GM19324 (cell line): ENCODE results near the gene AKT2.

Experiments
- ATAC-seq: cut with Tn5 transposase; IDR thresholded peaks from one replicate; pipeline ENCODE4 v1.9.1; 2021; ENCODE audit warnings: mild to moderate bottlenecking, moderate library complexity; ENCODE audit not compliant: unreplicated experiment, low FRiP score

Gene AKT2

GRCh38 chr19:40302224-40303011 is 17.3 kb upstream of the AKT2 start:
- no peak for ATAC-seq

- ATAC-seq: no peak
Observed at GRCh38 chr19:40300668-40301067, 15.5 kb upstream of the AKT2 start.

GRCh38 chr19:40298026-40298425 is 12.9 kb upstream of the AKT2 start:
- no peak for ATAC-seq

GRCh38 chr19:40294560-40294959 is 9.4 kb upstream of the AKT2 start:
- ATAC-seq: no peak

- ATAC-seq: no peak
Observed at GRCh38 chr19:40286971-40287421, 1.9 kb upstream of the AKT2 start.

GRCh38 chr19:40286235-40286970 is 1.3 kb upstream of the AKT2 start:
- ATAC-seq: no peak

GRCh38 chr19:40285353-40286234 is 449 bp upstream of the AKT2 start:
- peak; percentile 91 for ATAC-seq

GRCh38 chr19:40284251-40284500 is 969 bp downstream of the AKT2 start:
- ATAC-seq: no peak

- no peak for ATAC-seq
Observed at GRCh38 chr19:40283414-40284250, 1.5 kb downstream of the AKT2 start.

GRCh38 chr19:40282920-40283319 is 2.2 kb downstream of the AKT2 start:
- no peak for ATAC-seq

- no peak for ATAC-seq
Observed at GRCh38 chr19:40282209-40282580, 3.0 kb downstream of the AKT2 start.

- ATAC-seq: no peak
Observed at GRCh38 chr19:40281381-40282208, 3.5 kb downstream of the AKT2 start.

- no peak for ATAC-seq
Observed at GRCh38 chr19:40280608-40281221, 4.4 kb downstream of the AKT2 start.

GRCh38 chr19:40279761-40280607 is 5.2 kb downstream of the AKT2 start:
- no peak for ATAC-seq

- no peak for ATAC-seq
Observed at GRCh38 chr19:40279120-40279551, 6.0 kb downstream of the AKT2 start.

- no peak for ATAC-seq
Observed at GRCh38 chr19:40278361-40279035, 6.6 kb downstream of the AKT2 start.

- ATAC-seq: no peak
Observed at GRCh38 chr19:40277356-40278059, 7.6 kb downstream of the AKT2 start.
